H9 (cell line): ENCODE data around the gene MEGF8. TPM values are rescaled to one million over a fixed set of nuclear protein-coding genes. Genes with fewer than 3 reads are reported as not detected.

Experiments used
- DNase-seq: peaks from one replicate; pipeline ENCODE4 v3.0.0-alpha.2; 2017
- H2AFZ ChIP-seq: one replicate; pipeline ENCODE4 v1.6.1; 2013; ENCODE audit warnings: mild to moderate bottlenecking, low read length, control low read depth, moderate library complexity
- H2AK5ac ChIP-seq: 2 replicates; pipeline ENCODE4 v1.6.1; 2013; ENCODE audit warnings: low read length, control low read depth, mixed read lengths; ENCODE audit not compliant: insufficient read length
- H2BK120ac ChIP-seq: one replicate; pipeline ENCODE4 v1.6.1; 2013; ENCODE audit warnings: low read depth, mild to moderate bottlenecking, low read length, control low read depth, inconsistent platforms; ENCODE audit not compliant: poor library complexity, severe bottlenecking
- H2BK12ac ChIP-seq: 2 replicates; pipeline ENCODE4 v1.6.1; 2013; ENCODE audit warnings: low read length, control low read depth, mixed read lengths, low read depth; ENCODE audit not compliant: insufficient read length
- H2BK15ac ChIP-seq: 2 replicates; pipeline ENCODE4 v1.6.1; 2013; ENCODE audit warnings: low read depth, low read length, control low read depth
- H2BK20ac ChIP-seq: one replicate; pipeline ENCODE4 v1.6.1; 2013; ENCODE audit warnings: low read depth, mild to moderate bottlenecking, low read length, control low read depth, inconsistent platforms; ENCODE audit not compliant: poor library complexity, severe bottlenecking
- H2BK5ac ChIP-seq: 2 replicates; pipeline ENCODE4 v1.6.1; 2013; ENCODE audit warnings: low read length, control low read depth, mixed read lengths; ENCODE audit not compliant: insufficient read length
- H3K14ac ChIP-seq: 2 replicates; pipeline ENCODE4 v1.6.1; 2013; ENCODE audit warnings: low read length, control low read depth; ENCODE audit not compliant: insufficient read depth
- H3K18ac ChIP-seq: 2 replicates; pipeline ENCODE4 v1.6.1; 2013; ENCODE audit warnings: low read depth, mild to moderate bottlenecking, mixed read lengths, low read length, control low read depth; ENCODE audit not compliant: insufficient read length
- H3K23ac ChIP-seq: 2 replicates; pipeline ENCODE4 v1.6.1; 2013; ENCODE audit warnings: low read length, control low read depth, mixed read lengths, low read depth; ENCODE audit not compliant: insufficient read length
- H3K23me2 ChIP-seq: 2 replicates; pipeline ENCODE4 v1.6.1; 2013; ENCODE audit warnings: low read depth, mild to moderate bottlenecking, mixed read lengths, low read length, control low read depth; ENCODE audit not compliant: insufficient read length, poor library complexity, severe bottlenecking
- H3K27ac ChIP-seq: 2 replicates; pipeline ENCODE4 v1.5.1; 2013; ENCODE audit warnings: low read length, control low read depth, mixed read lengths, low read depth; ENCODE audit not compliant: insufficient read length
- H3K27me3 ChIP-seq: 2 replicates; pipeline ENCODE4 v1.6.1; 2013; ENCODE audit warnings: low read length, control low read depth, inconsistent platforms; ENCODE audit not compliant: insufficient read depth
- H3K4ac ChIP-seq: 2 replicates; pipeline ENCODE4 v1.6.1; 2013; ENCODE audit warnings: low read depth, mild to moderate bottlenecking, control low read depth, inconsistent platforms, low read length, moderate library complexity
- H3K4me1 ChIP-seq: 2 replicates; pipeline ENCODE4 v1.6.1; 2013; ENCODE audit warnings: low read length, control low read depth, inconsistent platforms; ENCODE audit not compliant: insufficient read depth
- H3K4me2 ChIP-seq: 2 replicates; pipeline ENCODE4 v1.6.1; 2013; ENCODE audit warnings: low read length, control low read depth, mixed read lengths; ENCODE audit not compliant: insufficient read length, insufficient read depth
- H3K56ac ChIP-seq: 2 replicates; pipeline ENCODE4 v1.6.1; 2013; ENCODE audit warnings: low read depth, mild to moderate bottlenecking, mixed read lengths, low read length, control low read depth; ENCODE audit not compliant: insufficient read length
- H3K79me1 ChIP-seq: 2 replicates; pipeline ENCODE4 v1.6.1; 2013; ENCODE audit warnings: low read depth, mild to moderate bottlenecking, moderate library complexity, low read length, control low read depth, inconsistent platforms; ENCODE audit not compliant: insufficient read depth, poor library complexity, severe bottlenecking
- H3K79me2 ChIP-seq: 2 replicates; pipeline ENCODE4 v1.6.1; 2013; ENCODE audit warnings: low read length, control low read depth, inconsistent platforms; ENCODE audit not compliant: insufficient read depth
- H3K9ac ChIP-seq: 2 replicates; pipeline ENCODE4 v1.6.1; 2013; ENCODE audit warnings: low read length, control low read depth, mixed read lengths; ENCODE audit not compliant: insufficient read length; ENCODE audit errors: extremely low read depth
- H3K9me3 ChIP-seq: one replicate; pipeline ENCODE4 v1.6.1; 2013; ENCODE audit warnings: low read depth, low read length, inconsistent platforms; ENCODE audit not compliant: control insufficient read depth
- H3T11ph ChIP-seq: one replicate; pipeline ENCODE4 v1.6.1; 2013; ENCODE audit warnings: mild to moderate bottlenecking, low read length, control low read depth, inconsistent platforms
- H4K20me1 ChIP-seq: one replicate; pipeline ENCODE4 v1.6.1; 2013; ENCODE audit not compliant: control insufficient read depth, insufficient read length, insufficient read depth
- H4K5ac ChIP-seq: 2 replicates; pipeline ENCODE4 v1.6.1; 2013; ENCODE audit warnings: low read depth, mild to moderate bottlenecking, mixed read lengths, low read length, control low read depth; ENCODE audit not compliant: insufficient read length
- H4K8ac ChIP-seq: replicated peaks from 2 replicates; pipeline ENCODE4 v1.6.1; 2013; ENCODE audit warnings: low read length, control low read depth, mixed read lengths, low read depth; ENCODE audit not compliant: insufficient read length
- H4K91ac ChIP-seq: 2 replicates; pipeline ENCODE4 v1.6.1; 2013; ENCODE audit warnings: low read depth, mild to moderate bottlenecking, moderate library complexity, mixed read lengths, low read length, control low read depth; ENCODE audit not compliant: insufficient read length
- H3K27ac Mint-ChIP-seq, 3 experiments: 2 replicates in 2 of 3; 3 replicates in 1 of 3; pipeline ENCODE4 v1.8.0; 2020 to 2021; ENCODE audit warnings: mixed read lengths in 3 of 3, mild to moderate bottlenecking in 1 of 3, moderate library complexity in 1 of 3
- H3K27me3 Mint-ChIP-seq: 2 replicates; pipeline ENCODE4 v1.8.0; 2021; ENCODE audit warnings: low read depth, mild to moderate bottlenecking, moderate library complexity, mixed read lengths
- H3K36me3 Mint-ChIP-seq, 3 experiments: 2 replicates in 2 of 3; 3 replicates in 1 of 3; pipeline ENCODE4 v1.8.0; 2020 to 2021; ENCODE audit warnings: low read depth in 3 of 3, mixed read lengths in 3 of 3; ENCODE audit not compliant: insufficient read depth in 1 of 3
- H3K4me1 Mint-ChIP-seq, 2 experiments: 2 replicates each; pipeline ENCODE4 v1.8.0; 2020; ENCODE audit warnings: mixed read lengths in 2 of 2
- H3K4me3 Mint-ChIP-seq, 2 experiments: 2 replicates in 1 of 2; 3 replicates in 1 of 2; pipeline ENCODE4 v1.8.0; 2020 to 2021; ENCODE audit warnings: mild to moderate bottlenecking in 2 of 2, mixed read lengths in 2 of 2, moderate library complexity in 1 of 2
- H3K9me3 Mint-ChIP-seq, 2 experiments: 2 replicates in 1 of 2; 3 replicates in 1 of 2; pipeline ENCODE4 v1.8.0; 2020; ENCODE audit warnings: mild to moderate bottlenecking in 2 of 2, mixed read lengths in 2 of 2, moderate library complexity in 1 of 2
- CTCF ChIP-seq: fragments of 200-600 bp; sonication (generic); conservative IDR thresholded peaks from 3 replicates; pipeline ENCODE4 v1.8.0; 2021; ENCODE audit warnings: antibody characterized with exemption, mild to moderate bottlenecking
- WGBS: extraction: QIAGEN DNeasy Blood & Tissue Kit; methylation state at CpG from one replicate; pipeline ENCODE4 v1.1.7; 2013; ENCODE audit warnings: missing lambda C conversion rate, low lambda C conversion rate, mixed read lengths; ENCODE audit not compliant: insufficient read length; ENCODE audit errors: extremely low coverage; 5-methylcytosine and 5-hydroxymethylcytosine counted together
- total RNA-seq: library from RNA; stranded (reverse); gene quantifications from 2 replicates; pipeline ENCODE4 v1.2.1, GENCODE V29; 2021

The MEGF8 gene
- total RNA-seq, 1 experiment from 2014 or later, result 28.4 TPM

- DNase-seq, result no peak
- H3K27ac Mint-ChIP-seq, result peak overlapping the region in 1 of 3 experiments; percentile 82; a peak in 1 of 7 replicates
- Histone ChIP-seq H4K91ac (no peak overlapping the region), H4K8ac (no peak overlapping the region), H3K27me3 (peaks cover 1% of the 10 kb centered on the region; the same call in 1 of the 2 replicates), H3K4me1 (no peaks in the 10 kb centered on the region), H3K14ac (no peak overlapping the region), H3K79me2 (no peaks in the 10 kb centered on the region), H3K18ac (no peak overlapping the region), H3K23me2 (no peaks in the 10 kb centered on the region), H3K9ac (no peak overlapping the region), H2AK5ac (no peak overlapping the region), H3K9me3 (no peaks in the 10 kb centered on the region), H3K27ac (no peak overlapping the region), H2BK12ac (no peak overlapping the region), H3K4ac (no peak overlapping the region), H2BK5ac (no peak overlapping the region), H2AFZ (no peak overlapping the region), H3T11ph (no peak overlapping the region), H3K4me2 (no peak overlapping the region), H3K23ac (no peak overlapping the region), H2BK120ac (no peak overlapping the region), H4K5ac (no peak overlapping the region), H2BK15ac (no peak overlapping the region), H4K20me1 (no peaks in the 10 kb centered on the region), H3K56ac (no peak overlapping the region), H3K79me1 (no peaks in the 10 kb centered on the region), H2BK20ac (no peak overlapping the region)
- no peak overlapping the region for H3K4me3 Mint-ChIP-seq
- H3K4me1 Mint-ChIP-seq, result peaks cover 11 to 16% of the 10 kb centered on the region in 2 experiments; a peak in 3 of 4 replicates
- no peaks in the 10 kb centered on the region for H3K9me3 Mint-ChIP-seq
- H3K27me3 Mint-ChIP-seq, result peaks cover 93% of the 10 kb centered on the region
- WGBS, result no CpG with 5 or more reads among the region's 8 CpGs
- no peak for TF ChIP-seq CTCF
- peaks cover 9 to 25% (median 17%) of the 10 kb centered on the region in 3 experiments; a peak in 6 of 7 replicates for H3K36me3 Mint-ChIP-seq
Observed at GRCh38 chr19:42411581-42412178, 86.2 kb downstream of the MEGF8 start.
